Stimulated activated naive CD8-positive, alpha-beta T cell treated with anti-CD3 and anti-CD28 coated beads, Interleukin-15, Interleukin-2, amounts not matched to agents 100 ng/mL and 50 ng/mL, for 24 hours (primary cell): ENCODE results near the gene SIN3B.

Experiments used
- H3K27ac Mint-ChIP-seq: one replicate; pipeline ENCODE4 v1.8.0; 2021; ENCODE audit warnings: mild to moderate bottlenecking, mixed read lengths
- H3K27me3 Mint-ChIP-seq: one replicate; pipeline ENCODE4 v1.8.0; 2021; ENCODE audit warnings: mixed read lengths
- H3K36me3 Mint-ChIP-seq: one replicate; pipeline ENCODE4 v1.8.0; 2021; ENCODE audit warnings: low read depth, mixed read lengths
- H3K4me1 Mint-ChIP-seq: one replicate; pipeline ENCODE4 v1.8.0; 2021; ENCODE audit warnings: low read depth, mixed read lengths
- H3K4me3 Mint-ChIP-seq: one replicate; pipeline ENCODE4 v1.8.0; 2021; ENCODE audit warnings: mild to moderate bottlenecking, mixed read lengths
- H3K9me3 Mint-ChIP-seq: one replicate; pipeline ENCODE4 v1.8.0; 2021; ENCODE audit warnings: mixed read lengths

Gene SIN3B

DNA sequence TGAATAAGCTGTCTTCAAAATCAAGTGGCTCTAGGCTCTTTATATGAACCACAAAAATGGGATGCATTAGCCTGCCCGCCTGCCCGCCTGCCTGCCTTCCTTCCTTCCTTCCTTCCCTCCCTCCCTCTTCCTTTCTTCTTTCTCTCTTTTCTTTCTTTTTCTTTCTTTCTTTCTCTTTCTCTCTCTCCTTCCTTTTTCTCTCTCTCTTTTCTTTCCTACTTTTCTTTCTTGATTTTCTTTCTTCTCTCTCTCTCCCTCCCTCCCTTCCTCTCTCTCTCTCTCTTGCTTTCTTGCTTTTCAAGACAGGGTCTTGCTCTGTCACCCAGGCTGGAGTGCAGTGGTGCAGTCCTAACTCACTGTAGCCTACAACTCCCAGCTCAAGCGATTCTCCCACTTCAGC is 86.5 kb downstream of the SIN3B start:
- Mint-ChIP-seq H3K27me3 (no peaks in the 10 kb centered on the region), H3K4me3 (no peak overlapping the region), H3K9me3 (peaks cover 17% of the 10 kb centered on the region), H3K36me3 (peaks cover 14% of the 10 kb centered on the region), H3K4me1 (no peaks in the 10 kb centered on the region), H3K27ac (no peak overlapping the region)

DNA sequence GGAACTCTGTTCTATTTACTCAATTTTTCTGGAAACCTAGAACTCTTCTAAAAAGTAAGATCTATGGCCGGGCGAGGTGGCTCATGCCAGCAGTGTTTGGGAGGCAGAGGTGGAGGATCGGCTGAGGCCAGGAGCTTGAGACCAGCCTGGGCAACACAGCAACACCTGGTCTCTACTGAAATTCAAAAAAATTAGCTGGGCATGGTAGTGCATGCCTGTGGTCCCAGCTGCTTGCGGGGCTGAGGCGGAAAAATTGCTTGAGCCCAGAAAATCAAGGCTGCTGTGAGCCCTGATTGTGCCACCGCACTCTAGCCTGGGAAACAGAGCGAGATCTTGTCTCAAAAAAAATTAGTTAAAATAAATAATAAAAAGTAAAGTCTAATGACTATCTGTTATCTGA is 88.2 kb downstream of the SIN3B start:
- Mint-ChIP-seq H3K4me3 (no peak overlapping the region), H3K27ac (no peak overlapping the region), H3K36me3 (peaks cover 14% of the 10 kb centered on the region), H3K27me3 (no peaks in the 10 kb centered on the region), H3K9me3 (peaks cover 12% of the 10 kb centered on the region), H3K4me1 (no peaks in the 10 kb centered on the region)

DNA sequence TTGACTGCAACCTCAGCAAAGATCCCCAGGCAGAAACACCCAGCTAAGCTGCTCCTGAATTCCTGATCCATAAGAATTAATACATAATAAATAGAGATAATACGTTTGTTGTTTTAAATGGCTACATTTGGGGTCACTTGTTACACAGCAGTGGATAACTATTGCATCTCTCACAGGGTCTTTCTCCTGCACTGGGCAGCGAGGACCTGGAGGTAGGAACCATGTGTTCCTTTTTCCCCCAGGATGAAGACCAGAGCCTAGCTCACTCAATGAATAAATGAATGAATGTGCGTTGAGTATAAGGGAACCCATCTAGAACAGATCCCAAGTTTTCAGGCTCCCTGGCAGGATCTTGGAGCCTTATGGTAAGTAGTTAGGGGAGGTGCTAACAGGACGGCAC is 90.3 kb downstream of the SIN3B start:
- H3K4me3 Mint-ChIP-seq, result no peak overlapping the region
- H3K27me3 Mint-ChIP-seq, result no peaks in the 10 kb centered on the region
- H3K9me3 Mint-ChIP-seq, result no peaks in the 10 kb centered on the region

DNA sequence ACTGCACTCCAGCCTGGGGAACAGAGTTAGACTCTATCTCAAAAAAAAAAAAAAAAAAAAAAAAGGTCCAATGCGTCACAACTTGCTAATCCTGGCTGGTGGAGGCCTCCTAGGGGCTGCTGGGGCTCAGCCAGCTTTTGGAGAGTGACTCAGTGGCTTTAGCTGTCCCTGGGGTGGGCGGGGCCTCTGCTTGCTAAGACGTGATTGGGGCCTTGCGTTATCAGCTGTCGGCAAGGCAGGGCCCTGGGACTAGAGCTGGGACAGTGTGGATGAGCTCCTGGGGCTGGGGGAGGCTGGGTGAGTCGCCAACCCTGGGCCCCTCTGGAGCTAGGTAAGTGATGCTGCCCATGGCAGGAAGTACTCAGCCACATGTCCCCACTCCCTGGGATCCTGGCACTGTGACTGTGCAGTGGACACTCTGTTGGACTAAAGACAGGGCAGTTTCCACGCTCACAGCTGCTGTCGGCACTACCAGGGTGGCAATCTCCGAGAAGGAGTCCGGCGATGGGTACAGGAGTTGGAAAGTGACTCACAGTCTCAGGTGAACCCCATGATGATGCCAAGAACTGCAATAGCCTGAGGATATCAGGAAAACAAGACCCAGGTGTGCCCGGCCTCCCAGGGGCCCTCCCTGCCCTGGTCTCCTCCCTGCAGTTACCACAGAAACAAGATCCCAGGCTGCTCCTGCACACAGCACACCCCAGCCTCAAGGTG is 91.8 kb downstream of the SIN3B start:
- Mint-ChIP-seq H3K27ac (no peak overlapping the region), H3K9me3 (peaks cover 4% of the 10 kb centered on the region), H3K4me3 (no peak overlapping the region), H3K36me3 (no peaks in the 10 kb centered on the region), H3K27me3 (no peaks in the 10 kb centered on the region), H3K4me1 (no peaks in the 10 kb centered on the region)

More for the DNA sequence above, 90.3 kb downstream of the SIN3B start:
- H3K36me3 Mint-ChIP-seq, result no peaks in the 10 kb centered on the region
- H3K4me1 Mint-ChIP-seq, result no peaks in the 10 kb centered on the region
- H3K27ac Mint-ChIP-seq, result no peak overlapping the region

DNA sequence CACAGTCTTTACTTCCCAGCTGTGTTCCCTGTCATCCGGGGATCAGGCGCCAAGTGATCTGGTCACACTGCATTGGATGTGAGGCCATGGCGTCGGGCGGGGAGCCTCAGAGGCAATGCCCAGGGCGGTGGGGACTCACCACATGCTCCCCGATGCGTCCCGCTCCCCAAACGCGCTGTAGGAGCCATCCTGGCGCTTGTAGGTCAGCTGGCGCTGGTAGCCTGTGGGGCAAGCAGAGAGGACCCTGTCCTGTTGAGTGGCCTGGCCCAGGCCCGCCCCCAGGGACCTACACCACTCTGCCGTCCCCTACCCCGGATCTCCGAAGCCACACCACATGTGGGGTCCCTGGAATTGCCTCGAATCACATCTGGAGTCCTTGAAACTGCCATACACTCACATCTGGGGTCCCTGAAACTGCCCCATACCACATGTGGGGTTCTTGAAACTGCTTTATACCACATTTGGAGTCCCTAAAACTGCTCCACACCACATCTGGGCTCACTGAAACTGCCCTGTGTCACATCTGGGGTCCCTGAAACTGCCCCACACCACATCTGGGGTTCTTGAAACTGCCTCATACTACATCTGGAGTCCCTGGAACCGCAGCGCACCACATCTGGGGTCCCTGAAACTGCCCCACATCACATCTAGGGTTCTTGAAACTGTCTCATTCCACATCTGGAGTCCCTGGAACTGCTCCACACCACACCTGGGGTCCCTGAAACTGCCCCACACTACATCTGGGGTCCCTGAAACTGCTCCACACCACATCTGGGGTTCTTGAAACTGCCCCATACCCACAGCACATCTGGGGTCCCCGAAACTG is 92.8 kb downstream of the SIN3B start:
- H3K4me3 Mint-ChIP-seq, result no peak overlapping the region
- no peaks in the 10 kb centered on the region for H3K36me3 Mint-ChIP-seq

DNA sequence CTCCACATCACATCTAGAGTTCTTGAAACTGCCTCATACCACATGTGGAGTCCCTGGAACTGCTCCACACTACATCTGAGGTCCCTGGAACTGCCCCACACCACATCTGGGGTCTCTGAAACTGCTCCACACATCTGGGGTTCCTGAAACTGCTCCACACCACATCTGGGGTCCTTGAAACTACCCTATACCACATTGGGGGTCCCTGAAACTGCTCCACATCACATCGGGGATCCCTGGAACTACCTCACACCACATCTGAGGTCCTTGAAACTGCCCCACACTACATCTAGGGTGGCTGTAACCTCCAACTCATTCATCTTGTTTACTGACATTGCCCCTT is 93.4 kb downstream of the SIN3B start:
- no peaks in the 10 kb centered on the region for H3K27me3 Mint-ChIP-seq
- H3K4me3 Mint-ChIP-seq, result no peak overlapping the region
- no peaks in the 10 kb centered on the region for H3K4me1 Mint-ChIP-seq
- peaks cover 4% of the 10 kb centered on the region for H3K9me3 Mint-ChIP-seq
- H3K27ac Mint-ChIP-seq, result no peak overlapping the region
- H3K36me3 Mint-ChIP-seq, result no peaks in the 10 kb centered on the region

More for the DNA sequence above, 92.8 kb downstream of the SIN3B start:
- Mint-ChIP-seq H3K27ac (no peak overlapping the region), H3K9me3 (peaks cover 4% of the 10 kb centered on the region), H3K27me3 (no peaks in the 10 kb centered on the region), H3K4me1 (no peaks in the 10 kb centered on the region)

DNA sequence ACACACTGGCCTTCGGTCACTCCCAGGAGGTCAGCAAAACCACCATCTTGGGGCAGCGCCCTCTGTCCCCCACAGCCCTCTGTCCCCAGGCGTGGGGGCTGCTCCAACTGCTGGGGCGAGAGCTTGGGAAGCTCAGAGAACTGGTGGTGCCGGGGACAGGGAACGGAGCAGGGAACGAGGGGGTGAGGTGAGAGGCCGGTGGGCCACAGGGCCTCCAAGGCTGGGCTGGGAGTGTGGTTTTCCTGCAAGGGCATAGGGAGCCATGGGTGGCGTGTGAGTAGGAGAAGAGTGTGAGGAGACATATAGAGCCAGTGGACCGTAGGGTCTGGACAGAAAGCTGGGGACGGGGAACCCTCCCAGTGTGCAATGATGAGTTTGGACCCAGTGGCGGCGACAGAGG is 93.8 kb downstream of the SIN3B start:
- H3K4me3 Mint-ChIP-seq, result no peak overlapping the region
- H3K36me3 Mint-ChIP-seq, result no peaks in the 10 kb centered on the region
- H3K9me3 Mint-ChIP-seq, result peaks cover 4% of the 10 kb centered on the region
- no peaks in the 10 kb centered on the region for H3K27me3 Mint-ChIP-seq
- no peaks in the 10 kb centered on the region for H3K4me1 Mint-ChIP-seq
- H3K27ac Mint-ChIP-seq, result no peak overlapping the region

DNA sequence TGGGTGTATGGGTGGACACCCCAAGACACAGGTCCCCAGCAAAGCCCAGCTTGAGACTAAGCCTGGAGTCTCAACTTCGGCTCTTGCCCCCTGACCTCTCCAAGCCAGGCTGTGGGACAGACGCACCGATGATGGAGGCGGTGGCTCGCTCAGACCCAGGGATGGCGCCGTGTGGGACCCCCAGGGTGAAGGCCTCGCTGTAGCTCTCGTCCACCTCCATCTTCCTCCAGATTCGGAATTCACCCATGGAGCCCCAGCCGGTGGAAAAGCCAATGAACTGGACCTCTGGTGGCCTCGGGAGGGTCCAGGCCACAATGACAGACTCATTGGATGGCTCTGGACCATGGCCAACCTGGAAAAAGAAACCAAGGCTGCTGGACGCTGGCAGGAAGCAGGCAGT is 98.7 kb downstream of the SIN3B start:
- Mint-ChIP-seq H3K9me3 (peaks cover 4% of the 10 kb centered on the region), H3K27ac (no peak overlapping the region), H3K4me1 (no peaks in the 10 kb centered on the region), H3K27me3 (peaks cover 3% of the 10 kb centered on the region), H3K36me3 (no peaks in the 10 kb centered on the region), H3K4me3 (no peak overlapping the region)

DNA sequence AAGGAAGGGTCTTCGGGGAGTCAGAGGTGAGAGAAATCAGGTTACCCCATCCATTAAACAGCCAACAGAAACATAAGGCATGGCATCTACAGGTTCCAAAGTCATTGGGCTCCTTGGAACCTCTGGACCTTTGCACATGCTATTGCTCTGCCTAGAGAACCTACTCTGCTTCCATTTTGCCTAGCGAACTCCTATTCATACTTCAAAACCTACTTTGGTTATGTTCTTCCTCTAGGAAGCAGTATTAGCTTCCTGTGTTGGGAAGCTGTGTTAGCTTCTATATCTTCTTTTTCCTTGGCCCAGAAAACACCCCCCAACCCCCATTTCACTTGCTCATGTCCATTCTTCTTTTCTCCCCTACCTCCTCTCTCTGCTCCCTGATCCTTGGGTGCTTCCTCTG is 99.2 kb downstream of the SIN3B start:
- H3K36me3 Mint-ChIP-seq, result no peaks in the 10 kb centered on the region
- no peak overlapping the region for H3K4me3 Mint-ChIP-seq
- no peak overlapping the region for H3K27ac Mint-ChIP-seq
- H3K9me3 Mint-ChIP-seq, result peaks cover 6% of the 10 kb centered on the region
- H3K4me1 Mint-ChIP-seq, result no peaks in the 10 kb centered on the region
- H3K27me3 Mint-ChIP-seq, result peaks cover 3% of the 10 kb centered on the region

DNA sequence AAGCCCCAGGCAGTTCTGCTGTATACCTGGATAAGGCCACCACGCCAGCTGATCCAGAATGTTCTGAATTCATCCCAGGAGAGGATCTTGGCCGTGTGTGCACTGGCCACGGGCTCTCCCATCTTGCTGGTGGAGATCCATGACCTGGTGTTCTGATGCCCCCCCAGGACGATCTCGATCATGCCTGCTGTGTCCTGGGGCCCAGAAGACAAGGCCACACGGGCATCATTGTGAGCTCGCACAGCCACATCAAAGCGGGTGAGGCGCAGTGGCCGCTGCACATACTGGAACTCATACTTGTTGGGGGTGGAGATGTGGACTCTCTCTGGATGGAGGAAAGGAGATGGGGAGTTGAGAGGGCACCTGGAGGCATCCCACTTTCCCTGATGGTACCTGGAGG is 99.7 kb downstream of the SIN3B start:
- H3K36me3 Mint-ChIP-seq, result no peaks in the 10 kb centered on the region
- no peak overlapping the region for H3K4me3 Mint-ChIP-seq
- no peak overlapping the region for H3K27ac Mint-ChIP-seq
- H3K9me3 Mint-ChIP-seq, result peaks cover 12% of the 10 kb centered on the region
- no peaks in the 10 kb centered on the region for H3K4me1 Mint-ChIP-seq
- peaks cover 3% of the 10 kb centered on the region for H3K27me3 Mint-ChIP-seq
